HepG2 (cell line): Measurements from ENCODE around the gene ABCC3. TPM values are rescaled to one million over a fixed set of nuclear protein-coding genes. Genes with fewer than 3 reads are reported as not detected.

Experiments
- AKAP8 ChIP-seq: sonication (generic); formaldehyde crosslinking; IDR thresholded peaks from 2 replicates; pipeline ENCODE4 v1.5.1; 2020; ENCODE audit warnings: mild to moderate bottlenecking, missing genetic modification reagents
- ATF7-NPFF ChIP-seq: sonication (generic); formaldehyde crosslinking; IDR thresholded peaks from 2 replicates; pipeline ENCODE4 v1.8.1; 2023; ENCODE audit warnings: mild to moderate bottlenecking, low read depth, missing genetic modification reagents, moderate library complexity
- ATRX ChIP-seq: sonication (generic); formaldehyde crosslinking; IDR thresholded peaks from 2 replicates; pipeline ENCODE4 v1.4.0; 2020; ENCODE audit warnings: missing genetic modification reagents, borderline replicate concordance
- CBX1 ChIP-seq: IDR thresholded peaks from one replicate; pipeline ENCODE4 v1.6.1; 2016; ENCODE audit warnings: antibody characterized with exemption, low read depth
- EEA1 ChIP-seq: sonication (generic); formaldehyde crosslinking; IDR thresholded peaks from 2 replicates; pipeline ENCODE4 v1.5.1; 2020; ENCODE audit warnings: mild to moderate bottlenecking, missing genetic modification reagents, borderline replicate concordance
- FOXA3 ChIP-seq: IDR thresholded peaks from 2 replicates; pipeline ENCODE4 v1.6.1; 2016; ENCODE audit warnings: missing genetic modification reagents, missing compliant biosample characterization
- GLI4 ChIP-seq: sonication (generic); formaldehyde crosslinking; IDR thresholded peaks from 2 replicates; pipeline ENCODE4 v1.5.1; 2020; ENCODE audit warnings: missing genetic modification reagents, mild to moderate bottlenecking, moderate library complexity, borderline replicate concordance
- KAT8 ChIP-seq: IDR thresholded peaks from 2 replicates; pipeline ENCODE4 v1.6.1; 2016; ENCODE audit warnings: missing genetic modification reagents, missing compliant biosample characterization
- KLF9 ChIP-seq: IDR thresholded peaks from 2 replicates; pipeline ENCODE4 v1.6.1; 2016; ENCODE audit warnings: low read depth
- NFYC ChIP-seq: IDR thresholded peaks from 2 replicates; pipeline ENCODE4 v1.6.1; 2016; ENCODE audit warnings: missing genetic modification reagents, missing compliant biosample characterization
- PHF8 ChIP-seq: sonication (generic); formaldehyde crosslinking; IDR thresholded peaks from 2 replicates; pipeline ENCODE4 v1.5.0; 2020; ENCODE audit warnings: missing genetic modification reagents
- ZBTB7B ChIP-seq: sonication (generic); formaldehyde crosslinking; IDR thresholded peaks from 2 replicates; pipeline ENCODE4 v1.4.0; 2020; ENCODE audit warnings: missing genetic modification reagents
- ZNF33B ChIP-seq: sonication (generic); formaldehyde crosslinking; IDR thresholded peaks from 2 replicates; pipeline ENCODE4 v1.5.1; 2020; ENCODE audit warnings: mild to moderate bottlenecking, missing genetic modification reagents
- ZNF83 ChIP-seq: sonication (generic); formaldehyde crosslinking; IDR thresholded peaks from 2 replicates; pipeline ENCODE4 v1.4.0; 2020; ENCODE audit warnings: missing genetic modification reagents, mild to moderate bottlenecking, borderline replicate concordance
- ZSCAN25 ChIP-seq: sonication (generic); formaldehyde crosslinking; IDR thresholded peaks from 2 replicates; pipeline ENCODE4 v1.8.0; 2022; ENCODE audit warnings: mild to moderate bottlenecking, missing genetic modification reagents
- polyA plus RNA-seq, 8 experiments: library from polyadenylated mRNA; depleted of rRNA in 3 of 8; stranded (reverse) in 7 of 8; unstranded in 1 of 8; fragments of >200 nt; fragmentation: Illumina TruSeq in 4 of 8; extraction: Trizol in 4 of 8; gene quantifications; 2 replicates each; pipeline versions ENCODE4 v1.2.1 to v1.2.3, GENCODE V29; 2011 to 2016; ENCODE audit warnings: low read depth in 4 of 8, missing spikeins in 1 of 8, mixed read lengths in 1 of 8; ENCODE audit not compliant: insufficient read depth in 1 of 8
- total RNA-seq, 5 experiments: library from RNA; depleted of rRNA; stranded (reverse); fragments of >200 nt; fragmentation: Illumina TruSeq; extraction: Trizol; gene quantifications; 2 replicates each; pipeline ENCODE4 v1.2.3, GENCODE V29; 2016; ENCODE audit warnings: low read depth in 1 of 5
- TF ChIP-seq, protein P1 (sequence below): IDR thresholded peaks from 2 replicates; pipeline ENCODE4 v1.6.1; 2016
- TF ChIP-seq, protein P2 (sequence below): sonication (generic); formaldehyde crosslinking; IDR thresholded peaks from 2 replicates; pipeline ENCODE4 v1.5.1; 2020; ENCODE audit warnings: missing genetic modification reagents, mild to moderate bottlenecking, borderline replicate concordance
- TF ChIP-seq, protein P3 (sequence below), 2 experiments: sonication (generic) in 1 of 2; formaldehyde crosslinking in 1 of 2; IDR thresholded peaks; 2 replicates each; pipeline versions ENCODE4 v1.4.0 to v1.6.1; 2018 to 2020; ENCODE audit warnings: missing genetic modification reagents in 2 of 2, borderline replicate concordance in 1 of 2, low read depth in 1 of 2, mild to moderate bottlenecking in 1 of 2, missing biosample characterization in 1 of 2
- TF ChIP-seq, protein P4 (sequence below): sonication (generic); formaldehyde crosslinking; IDR thresholded peaks from 2 replicates; pipeline ENCODE4 v1.8.0; 2022; ENCODE audit warnings: mild to moderate bottlenecking, missing genetic modification reagents
- TF ChIP-seq, protein P5 (sequence below): sonication (generic); formaldehyde crosslinking; IDR thresholded peaks from 2 replicates; pipeline ENCODE4 v1.8.0; 2022; ENCODE audit warnings: low read depth, missing genetic modification reagents

Gene ABCC3
- total and polyA plus RNA-seq, 2 of the 13 experiments (the other 11 are each of a cell fraction or from before 2014, with no cell fraction given) = 25.2 to 50.7 TPM

DNA sequence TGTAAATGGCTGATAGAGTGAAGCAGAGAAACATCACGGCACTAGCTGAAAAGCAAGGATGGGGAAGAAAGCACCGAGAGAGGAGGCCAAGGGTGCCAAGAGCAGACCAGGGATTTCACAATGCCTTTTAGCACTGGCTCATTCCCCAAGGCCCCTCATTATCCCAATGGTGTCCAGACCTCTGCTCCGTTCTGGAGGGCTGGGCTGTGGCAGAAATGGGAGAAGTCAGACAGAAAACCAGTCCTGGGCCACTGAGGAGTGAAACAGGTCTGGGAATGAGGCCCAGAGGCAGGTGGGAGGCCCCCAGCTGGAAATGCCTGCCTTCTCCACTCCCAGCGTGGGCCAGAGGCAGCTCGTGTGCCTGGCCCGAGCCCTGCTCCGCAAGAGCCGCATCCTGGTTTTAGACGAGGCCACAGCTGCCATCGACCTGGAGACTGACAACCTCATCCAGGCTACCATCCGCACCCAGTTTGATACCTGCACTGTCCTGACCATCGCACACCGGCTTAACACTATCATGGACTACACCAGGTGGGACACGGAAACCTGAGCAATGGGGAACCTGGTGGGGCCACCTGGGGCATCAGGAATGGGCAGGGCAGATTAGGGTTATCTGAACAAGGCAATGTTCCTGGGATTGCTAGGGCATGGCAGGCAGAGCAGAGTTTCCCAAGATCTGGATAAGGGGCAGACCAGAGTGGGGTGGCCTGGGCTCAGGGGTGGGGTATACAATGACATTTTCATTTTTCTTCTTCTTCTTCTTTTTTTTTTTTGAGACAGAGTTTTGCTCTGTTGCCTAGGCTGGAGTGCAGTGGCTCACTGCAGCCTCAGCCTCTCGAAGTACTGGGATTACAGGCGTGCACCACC is 52.8 kb downstream of the ABCC3 start (continued):
- no peak for TF ChIP-seq GLI4
- 0 out of 2 replicates have a peak, but pooled peaks have one; percentile 54 for TF ChIP-seq ZSCAN25 (CRISPR knock-in tag)
- no peak for TF ChIP-seq NFYC (CRISPR knock-in tag)
- TF ChIP-seq, protein P1, sequence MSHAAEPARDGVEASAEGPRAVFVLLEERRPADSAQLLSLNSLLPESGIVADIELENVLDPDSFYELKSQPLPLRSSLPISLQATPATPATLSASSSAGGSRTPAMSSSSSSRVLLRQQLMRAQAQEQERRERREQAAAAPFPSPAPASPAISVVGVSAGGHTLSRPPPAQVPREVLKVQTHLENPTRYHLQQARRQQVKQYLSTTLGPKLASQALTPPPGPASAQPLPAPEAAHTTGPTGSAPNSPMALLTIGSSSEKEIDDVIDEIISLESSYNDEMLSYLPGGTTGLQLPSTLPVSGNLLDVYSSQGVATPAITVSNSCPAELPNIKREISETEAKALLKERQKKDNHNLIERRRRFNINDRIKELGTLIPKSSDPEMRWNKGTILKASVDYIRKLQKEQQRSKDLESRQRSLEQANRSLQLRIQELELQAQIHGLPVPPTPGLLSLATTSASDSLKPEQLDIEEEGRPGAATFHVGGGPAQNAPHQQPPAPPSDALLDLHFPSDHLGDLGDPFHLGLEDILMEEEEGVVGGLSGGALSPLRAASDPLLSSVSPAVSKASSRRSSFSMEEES = no peak
- TF ChIP-seq ATRX = no peak
- peak; percentile 52 for TF ChIP-seq KAT8
- TF ChIP-seq ZBTB7B (CRISPR knock-in tag) = no peak
- TF ChIP-seq, protein P2, sequence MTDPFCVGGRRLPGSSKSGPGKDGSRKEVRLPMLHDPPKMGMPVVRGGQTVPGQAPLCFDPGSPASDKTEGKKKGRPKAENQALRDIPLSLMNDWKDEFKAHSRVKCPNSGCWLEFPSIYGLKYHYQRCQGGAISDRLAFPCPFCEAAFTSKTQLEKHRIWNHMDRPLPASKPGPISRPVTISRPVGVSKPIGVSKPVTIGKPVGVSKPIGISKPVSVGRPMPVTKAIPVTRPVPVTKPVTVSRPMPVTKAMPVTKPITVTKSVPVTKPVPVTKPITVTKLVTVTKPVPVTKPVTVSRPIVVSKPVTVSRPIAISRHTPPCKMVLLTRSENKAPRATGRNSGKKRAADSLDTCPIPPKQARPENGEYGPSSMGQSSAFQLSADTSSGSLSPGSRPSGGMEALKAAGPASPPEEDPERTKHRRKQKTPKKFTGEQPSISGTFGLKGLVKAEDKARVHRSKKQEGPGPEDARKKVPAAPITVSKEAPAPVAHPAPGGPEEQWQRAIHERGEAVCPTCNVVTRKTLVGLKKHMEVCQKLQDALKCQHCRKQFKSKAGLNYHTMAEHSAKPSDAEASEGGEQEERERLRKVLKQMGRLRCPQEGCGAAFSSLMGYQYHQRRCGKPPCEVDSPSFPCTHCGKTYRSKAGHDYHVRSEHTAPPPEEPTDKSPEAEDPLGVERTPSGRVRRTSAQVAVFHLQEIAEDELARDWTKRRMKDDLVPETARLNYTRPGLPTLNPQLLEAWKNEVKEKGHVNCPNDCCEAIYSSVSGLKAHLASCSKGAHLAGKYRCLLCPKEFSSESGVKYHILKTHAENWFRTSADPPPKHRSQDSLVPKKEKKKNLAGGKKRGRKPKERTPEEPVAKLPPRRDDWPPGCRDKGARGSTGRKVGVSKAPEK = no peak
- no peak for TF ChIP-seq ZNF83
- TF ChIP-seq, protein P3, sequence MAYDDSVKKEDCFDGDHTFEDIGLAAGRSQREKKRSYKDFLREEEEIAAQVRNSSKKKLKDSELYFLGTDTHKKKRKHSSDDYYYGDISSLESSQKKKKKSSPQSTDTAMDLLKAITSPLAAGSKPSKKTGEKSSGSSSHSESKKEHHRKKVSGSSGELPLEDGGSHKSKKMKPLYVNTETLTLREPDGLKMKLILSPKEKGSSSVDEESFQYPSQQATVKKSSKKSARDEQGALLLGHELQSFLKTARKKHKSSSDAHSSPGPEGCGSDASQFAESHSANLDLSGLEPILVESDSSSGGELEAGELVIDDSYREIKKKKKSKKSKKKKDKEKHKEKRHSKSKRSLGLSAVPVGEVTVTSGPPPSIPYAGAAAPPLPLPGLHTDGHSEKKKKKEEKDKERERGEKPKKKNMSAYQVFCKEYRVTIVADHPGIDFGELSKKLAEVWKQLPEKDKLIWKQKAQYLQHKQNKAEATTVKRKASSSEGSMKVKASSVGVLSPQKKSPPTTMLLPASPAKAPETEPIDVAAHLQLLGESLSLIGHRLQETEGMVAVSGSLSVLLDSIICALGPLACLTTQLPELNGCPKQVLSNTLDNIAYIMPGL (CRISPR knock-in tag; IDR thresholded peaks at IDR 0.05; ENCODE audit: borderline replicate concordance in 1 of 2, low read depth in 1 of 2) = peak in 1 of 2 experiments; percentile 44; a peak in 1 of 4 replicates
- TF ChIP-seq ATF7-NPFF (CRISPR knock-in tag) = no peak
- no peak for TF ChIP-seq CBX1
- no peak for TF ChIP-seq KLF9 (CRISPR knock-in tag)
- TF ChIP-seq, protein P4, sequence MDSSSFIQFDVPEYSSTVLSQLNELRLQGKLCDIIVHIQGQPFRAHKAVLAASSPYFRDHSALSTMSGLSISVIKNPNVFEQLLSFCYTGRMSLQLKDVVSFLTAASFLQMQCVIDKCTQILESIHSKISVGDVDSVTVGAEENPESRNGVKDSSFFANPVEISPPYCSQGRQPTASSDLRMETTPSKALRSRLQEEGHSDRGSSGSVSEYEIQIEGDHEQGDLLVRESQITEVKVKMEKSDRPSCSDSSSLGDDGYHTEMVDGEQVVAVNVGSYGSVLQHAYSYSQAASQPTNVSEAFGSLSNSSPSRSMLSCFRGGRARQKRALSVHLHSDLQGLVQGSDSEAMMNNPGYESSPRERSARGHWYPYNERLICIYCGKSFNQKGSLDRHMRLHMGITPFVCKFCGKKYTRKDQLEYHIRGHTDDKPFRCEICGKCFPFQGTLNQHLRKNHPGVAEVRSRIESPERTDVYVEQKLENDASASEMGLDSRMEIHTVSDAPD (CRISPR knock-in tag) = 0 out of 2 replicates have a peak, but pooled peaks have one; percentile 52
- TF ChIP-seq EEA1 (CRISPR knock-in tag) = no peak
- TF ChIP-seq FOXA3 (CRISPR knock-in tag) = peak; percentile 60
- no peak; the same call in 1 of the 2 replicates for TF ChIP-seq AKAP8
- TF ChIP-seq, protein P5, sequence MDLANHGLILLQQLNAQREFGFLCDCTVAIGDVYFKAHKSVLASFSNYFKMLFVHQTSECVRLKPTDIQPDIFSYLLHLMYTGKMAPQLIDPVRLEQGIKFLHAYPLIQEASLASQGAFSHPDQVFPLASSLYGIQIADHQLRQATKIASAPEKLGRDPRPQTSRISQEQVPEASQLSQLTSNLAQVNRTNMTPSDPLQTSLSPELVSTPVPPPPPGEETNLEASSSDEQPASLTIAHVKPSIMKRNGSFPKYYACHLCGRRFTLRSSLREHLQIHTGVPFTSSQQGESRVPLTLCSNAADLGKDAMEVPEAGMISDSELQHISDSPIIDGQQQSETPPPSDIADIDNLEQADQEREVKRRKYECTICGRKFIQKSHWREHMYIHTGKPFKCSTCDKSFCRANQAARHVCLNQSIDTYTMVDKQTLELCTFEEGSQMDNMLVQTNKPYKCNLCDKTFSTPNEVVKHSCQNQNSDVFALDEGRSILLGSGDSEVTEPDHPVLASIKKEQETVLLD (CRISPR knock-in tag) = no peak
- TF ChIP-seq PHF8 = peak; percentile 66
- no peak; the same call in 1 of the 2 replicates for TF ChIP-seq ZNF33B (CRISPR knock-in tag)
